ENCODE measurements around the gene ADORA3.

GRCh38 chr1:111509997-111510375 lies 6.6 kb upstream of the ADORA3 start:
- no peak for TF ChIP-seq POLR2AphosphoS5 (IDR thresholded peaks at IDR 0.05; ENCODE audit: low read depth, low read length)
- no peak for TF ChIP-seq CTCF (IDR thresholded peaks at IDR 0.05)

All from Panc1 (cell line).